Endodermal cell (in vitro differentiated cells): Measurements from ENCODE around the gene SERPINE1. TPM values are rescaled to one million over a fixed set of nuclear protein-coding genes. Genes with fewer than 3 reads are reported as not detected.

Experiments
- DNase-seq: peaks from one replicate; pipeline ENCODE4 v3.0.0-alpha.2; 2017
- H3K27ac ChIP-seq: 2 replicates; pipeline ENCODE4 v1.5.1; 2013; ENCODE audit warnings: mild to moderate bottlenecking, low read depth, low read length, moderate library complexity
- H3K27me3 ChIP-seq: 2 replicates; pipeline ENCODE4 v1.6.1; 2013; ENCODE audit warnings: mild to moderate bottlenecking, low read length, moderate library complexity; ENCODE audit not compliant: insufficient read depth, control insufficient read depth, poor library complexity, severe bottlenecking
- H3K36me3 ChIP-seq: 2 replicates; pipeline ENCODE4 v1.7.0; 2013; ENCODE audit warnings: mild to moderate bottlenecking, low read length, moderate library complexity; ENCODE audit not compliant: control insufficient read depth, insufficient read depth
- H3K4me1 ChIP-seq: one replicate; pipeline ENCODE4 v1.7.0; 2013; ENCODE audit warnings: low read length; ENCODE audit not compliant: control insufficient read depth, insufficient read depth
- H3K4me3 ChIP-seq: 2 replicates; pipeline ENCODE4 v1.5.1; 2013; ENCODE audit warnings: mild to moderate bottlenecking, low read length, moderate library complexity
- H3K9ac ChIP-seq: 2 replicates; pipeline ENCODE4 v1.6.1; 2013; ENCODE audit warnings: mild to moderate bottlenecking, low read length, moderate library complexity; ENCODE audit not compliant: poor library complexity, severe bottlenecking; ENCODE audit errors: extremely low read depth
- H3K9me3 ChIP-seq: 2 replicates; pipeline ENCODE4 v1.6.1; 2013; ENCODE audit warnings: mild to moderate bottlenecking, low read length, moderate library complexity; ENCODE audit not compliant: control insufficient read depth
- H3K27ac Mint-ChIP-seq: 2 replicates; pipeline ENCODE4 v1.8.0; 2020; ENCODE audit warnings: mixed read lengths
- H3K27me3 Mint-ChIP-seq: 2 replicates; pipeline ENCODE4 v1.8.0; 2021; ENCODE audit warnings: mild to moderate bottlenecking, mixed read lengths; ENCODE audit not compliant: insufficient read depth
- H3K36me3 Mint-ChIP-seq: 2 replicates; pipeline ENCODE4 v1.8.0; 2020; ENCODE audit warnings: low read depth, mixed read lengths
- H3K4me1 Mint-ChIP-seq: 2 replicates; pipeline ENCODE4 v1.8.0; 2020; ENCODE audit warnings: mixed read lengths
- H3K4me3 Mint-ChIP-seq: 2 replicates; pipeline ENCODE4 v1.8.0; 2020; ENCODE audit warnings: mild to moderate bottlenecking, moderate library complexity, mixed read lengths
- H3K9me3 Mint-ChIP-seq: 2 replicates; pipeline ENCODE4 v1.8.0; 2020; ENCODE audit warnings: mild to moderate bottlenecking, mixed read lengths
- WGBS, 2 experiments: methylation state at CpG; one replicate each; pipeline versions ENCODE4 v1.1.5 to v1.1.7; 2013; ENCODE audit warnings: missing lambda C conversion rate in 2 of 2, mixed read lengths in 1 of 2; ENCODE audit not compliant: insufficient coverage in 1 of 2, insufficient read length in 1 of 2; 5-methylcytosine and 5-hydroxymethylcytosine counted together
- total RNA-seq, 2 donors: library from RNA; stranded (reverse); fragmentation: NEBNext Ultra II Directional in 1 of 2; extraction: Animal tissue kit (Norgen Biotek cat#: 25700) in 1 of 2; gene quantifications; 2 replicates in 1 of 2; 3 replicates in 1 of 2; pipeline ENCODE4 v1.2.1, GENCODE V29; 2021
- TF ChIP-seq, protein P1 (sequence below): fragments of 200-600 bp; sonication (generic); conservative IDR thresholded peaks from 2 replicates; pipeline ENCODE4 v1.5.0; 2021; ENCODE audit warnings: antibody characterized with exemption, mild to moderate bottlenecking

The SERPINE1 gene
- total RNA-seq, 2 donors from 2014 or later: 0.89 to 4.9 TPM

DNA sequence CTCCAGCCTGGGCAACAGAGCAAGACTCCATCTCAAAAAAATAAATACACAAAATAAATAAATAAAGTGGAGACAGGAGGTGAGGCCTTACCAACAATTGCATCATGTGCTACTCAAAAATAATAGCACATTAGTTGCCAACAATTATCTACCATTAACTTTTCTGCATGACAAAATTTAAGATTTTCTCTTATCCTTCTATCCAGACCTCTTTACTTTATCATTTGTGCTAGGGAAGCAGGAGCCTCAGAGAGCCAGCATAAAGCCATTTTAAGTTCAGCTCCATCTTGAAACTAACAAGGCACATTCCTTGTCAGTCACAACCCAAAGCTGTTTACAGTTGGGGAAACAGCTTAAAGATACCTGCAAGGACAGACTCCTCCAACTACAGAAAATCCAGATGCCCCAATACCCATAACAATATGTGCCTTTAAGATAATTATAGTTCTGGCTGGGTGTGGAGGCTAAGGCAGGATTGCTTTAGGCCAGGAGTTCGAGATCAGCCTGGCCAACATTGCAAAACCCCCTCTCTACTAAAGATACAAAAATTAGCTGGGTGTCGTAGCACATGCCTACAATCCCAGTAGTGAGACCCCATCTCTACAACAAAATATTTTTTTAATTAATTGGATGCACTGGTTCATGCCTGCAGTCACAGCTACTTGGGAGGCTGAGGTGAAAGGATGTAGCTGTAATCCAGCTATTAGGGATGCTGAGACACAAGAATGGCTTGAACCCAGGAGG lies 25.2 kb downstream of the SERPINE1 start:
- no peaks in the 10 kb centered on the region for H3K27me3 ChIP-seq
- Mint-ChIP-seq H3K27ac (no peak overlapping the region), H3K27me3 (peaks cover 17% of the 10 kb centered on the region), H3K36me3 (peaks cover under 1% of the 10 kb centered on the region), H3K4me1 (peaks cover 7% of the 10 kb centered on the region), H3K4me3 (no peak overlapping the region), H3K9me3 (peaks cover 3% of the 10 kb centered on the region)
- DNase-seq: no peak
- no peak overlapping the region for H3K4me3 ChIP-seq
- H3K36me3 ChIP-seq: no peaks in the 10 kb centered on the region
- WGBS, 2 experiments: 95% methylated on average over 2 of the region's 2 CpGs; no CpG with 5 or more reads in 1 of the 2 experiments
- no peak overlapping the region for H3K9ac ChIP-seq
- H3K4me1 ChIP-seq: no peaks in the 10 kb centered on the region
- TF ChIP-seq, protein P1, sequence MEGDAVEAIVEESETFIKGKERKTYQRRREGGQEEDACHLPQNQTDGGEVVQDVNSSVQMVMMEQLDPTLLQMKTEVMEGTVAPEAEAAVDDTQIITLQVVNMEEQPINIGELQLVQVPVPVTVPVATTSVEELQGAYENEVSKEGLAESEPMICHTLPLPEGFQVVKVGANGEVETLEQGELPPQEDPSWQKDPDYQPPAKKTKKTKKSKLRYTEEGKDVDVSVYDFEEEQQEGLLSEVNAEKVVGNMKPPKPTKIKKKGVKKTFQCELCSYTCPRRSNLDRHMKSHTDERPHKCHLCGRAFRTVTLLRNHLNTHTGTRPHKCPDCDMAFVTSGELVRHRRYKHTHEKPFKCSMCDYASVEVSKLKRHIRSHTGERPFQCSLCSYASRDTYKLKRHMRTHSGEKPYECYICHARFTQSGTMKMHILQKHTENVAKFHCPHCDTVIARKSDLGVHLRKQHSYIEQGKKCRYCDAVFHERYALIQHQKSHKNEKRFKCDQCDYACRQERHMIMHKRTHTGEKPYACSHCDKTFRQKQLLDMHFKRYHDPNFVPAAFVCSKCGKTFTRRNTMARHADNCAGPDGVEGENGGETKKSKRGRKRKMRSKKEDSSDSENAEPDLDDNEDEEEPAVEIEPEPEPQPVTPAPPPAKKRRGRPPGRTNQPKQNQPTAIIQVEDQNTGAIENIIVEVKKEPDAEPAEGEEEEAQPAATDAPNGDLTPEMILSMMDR: no peak
- no peaks in the 10 kb centered on the region for H3K9me3 ChIP-seq
- H3K27ac ChIP-seq: no peak overlapping the region

DNA sequence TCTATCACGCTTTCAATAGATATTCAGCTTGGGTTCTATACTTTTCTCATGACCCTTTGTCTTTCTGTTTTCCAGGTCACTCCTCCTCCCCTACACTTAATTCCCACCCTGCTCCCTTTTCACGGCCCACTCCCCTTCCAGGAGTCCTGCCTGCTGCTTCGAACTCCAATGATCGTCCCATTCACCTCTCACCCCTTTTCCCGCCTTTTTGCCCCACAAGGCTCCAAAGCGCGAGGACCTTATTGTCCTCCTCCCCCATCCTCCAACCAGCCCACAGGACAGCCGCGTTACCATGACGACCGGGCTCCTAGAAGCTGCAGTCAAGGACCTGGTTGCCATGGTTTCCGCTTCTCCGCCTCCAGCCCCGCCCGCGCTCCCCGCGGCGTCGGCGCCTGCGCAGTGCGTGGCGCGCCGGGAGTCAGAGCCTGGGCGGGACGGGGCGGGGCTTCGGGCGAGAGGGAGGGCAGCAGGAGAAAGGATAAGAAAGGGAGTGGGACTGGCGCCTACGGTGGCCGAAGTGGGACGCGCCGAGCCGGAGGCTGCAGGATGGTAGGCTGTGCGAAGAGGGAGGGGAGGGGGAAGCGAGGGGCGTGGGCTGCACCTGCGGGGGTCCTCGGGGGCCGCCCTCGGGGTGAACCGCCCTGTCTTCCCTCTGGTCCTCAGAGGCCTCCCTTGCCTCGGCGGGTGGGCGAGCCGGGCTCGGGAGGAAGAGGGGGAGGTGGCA lies 27.2 kb downstream of the SERPINE1 start, which contains the start of gene AP1S1:
Gene AP1S1, plus strand, starts transcription at position 508 of the 724 bp plus-strand sequence. Its CDS starts 39 bp downstream, at position 547.
- no peaks in the 10 kb centered on the region for H3K4me1 ChIP-seq
- H3K27ac Mint-ChIP-seq: no peak within 1 kb of the TSS
- H3K27me3 Mint-ChIP-seq: peaks cover 16% of the 10 kb centered on the region
- peaks cover 3% of the 10 kb centered on the region for H3K9me3 Mint-ChIP-seq
- H3K9me3 ChIP-seq: no peaks in the 10 kb centered on the region
- peak within 1 kb of the TSS; percentile 32 for H3K9ac ChIP-seq
- H3K4me1 Mint-ChIP-seq: peaks cover 7% of the 10 kb centered on the region
- H3K27ac ChIP-seq: no peak within 1 kb of the TSS
- H3K27me3 ChIP-seq: no peaks in the 10 kb centered on the region
- peak within 1 kb of the TSS; percentile 84 for H3K4me3 ChIP-seq
- H3K36me3 ChIP-seq: peaks cover 7% of the 10 kb centered on the region
- H3K4me3 Mint-ChIP-seq: peak within 1 kb of the TSS; percentile 71
- DNase-seq: peak; percentile 99
- TF ChIP-seq, protein P1: no peak
- peaks cover 10% of the 10 kb centered on the region for H3K36me3 Mint-ChIP-seq
- 3 to 9% methylated on average over 12 to 51 of the region's 51 CpGs for WGBS, 2 experiments

DNA sequence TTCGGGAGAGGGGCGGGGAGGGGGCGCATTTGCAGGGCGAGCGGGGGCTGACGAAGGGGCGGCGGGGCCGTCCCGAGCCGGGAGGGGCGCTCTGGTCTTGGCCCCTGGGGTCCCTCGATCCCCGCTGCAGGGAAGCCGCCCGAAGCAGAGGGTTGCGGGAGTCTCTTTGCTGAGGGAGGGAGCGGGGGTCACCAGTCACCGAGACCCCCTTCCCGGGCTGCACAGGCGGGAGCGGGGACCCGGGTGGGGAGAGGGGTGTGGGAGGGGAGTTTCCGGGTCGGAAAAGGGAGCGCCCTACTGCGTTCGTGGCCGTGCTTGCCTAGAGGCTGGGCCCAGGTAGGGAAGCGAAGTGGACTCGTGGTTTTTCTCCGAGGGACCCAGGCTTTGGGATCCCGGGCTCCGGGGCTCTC lies 27.8 kb downstream of the SERPINE1 start:
- Histone ChIP-seq H3K4me3 (peak overlapping the region; percentile 84), H3K27ac (no peak overlapping the region), H3K9me3 (no peaks in the 10 kb centered on the region), H3K36me3 (peaks cover 8% of the 10 kb centered on the region), H3K9ac (peak overlapping the region; percentile 32), H3K27me3 (no peaks in the 10 kb centered on the region), H3K4me1 (no peaks in the 10 kb centered on the region)
- Mint-ChIP-seq H3K9me3 (peaks cover 3% of the 10 kb centered on the region), H3K36me3 (peaks cover 10% of the 10 kb centered on the region), H3K4me1 (peaks cover 7% of the 10 kb centered on the region), H3K4me3 (peak overlapping the region; percentile 71), H3K27ac (no peak overlapping the region), H3K27me3 (peaks cover 16% of the 10 kb centered on the region)
- TF ChIP-seq, protein P1: no peak
- 0 to 1% methylated on average over 2 to 32 of the region's 34 CpGs for WGBS, 2 experiments
- no peak for DNase-seq
